Natural killer cell treated with Interleukin-12 subunit alpha and Interleukin-12 subunit beta and Interleukin-15 and Interleukin-18, amount 100 ng/mL, for 72 hours (primary cell): ENCODE measurements around the gene NCBP3. TPM values are rescaled to one million over a fixed set of nuclear protein-coding genes. Genes with fewer than 3 reads are reported as not detected.

Experiments
- ATAC-seq, 2 donors: fragments of 150-1000 bp; cut with Tn5 transposase in 1 of 2; sonication (Bioruptor Pico), chemical (Tn5 transposase) in 1 of 2; 2 replicates each; pipeline ENCODE4 v1.10.0; 2021
- DNase-seq: peaks from one replicate; pipeline ENCODE4 v3.0.0; 2022; ENCODE audit warnings: low spot score
- H3K27ac Mint-ChIP-seq, 2 donors: 1 replicate in 1 of 2; 2 replicates in 1 of 2; pipeline ENCODE4 v1.8.0; 2022; ENCODE audit warnings: mixed read lengths in 2 of 2, mild to moderate bottlenecking in 1 of 2, moderate library complexity in 1 of 2
- H3K27me3 Mint-ChIP-seq, 2 donors: 1 replicate in 1 of 2; 2 replicates in 1 of 2; pipeline ENCODE4 v1.8.0; 2022; ENCODE audit warnings: mixed read lengths in 2 of 2
- H3K36me3 Mint-ChIP-seq: one replicate; pipeline ENCODE4 v1.8.0; 2022; ENCODE audit warnings: mixed read lengths
- H3K4me1 Mint-ChIP-seq, 2 donors: 1 replicate in 1 of 2; 2 replicates in 1 of 2; pipeline ENCODE4 v1.8.0; 2022; ENCODE audit warnings: low read depth in 2 of 2, mixed read lengths in 2 of 2, mild to moderate bottlenecking in 1 of 2
- H3K4me3 Mint-ChIP-seq: one replicate; pipeline ENCODE4 v1.8.0; 2022; ENCODE audit warnings: mixed read lengths
- H3K9me3 Mint-ChIP-seq: 2 replicates; pipeline ENCODE4 v1.8.0; 2022; ENCODE audit warnings: mixed read lengths
- total RNA-seq, 2 donors: library from RNA; stranded (reverse); gene quantifications; one replicate each; pipeline ENCODE4 v1.2.3, GENCODE V29; 2022

The NCBP3 gene
- total RNA-seq, 2 donors from 2014 or later: 52.4 to 71.9 TPM

GRCh38 chr17:3805581-3805980, 40.5 kb downstream of the NCBP3 start:
- Mint-ChIP-seq H3K36me3 (peaks cover 18% of the 10 kb centered on the region), H3K9me3 (no peaks in the 10 kb centered on the region), H3K27me3 (no peaks in the 10 kb centered on the region), H3K27ac (no peak overlapping the region), H3K4me3 (no peak overlapping the region), H3K4me1 (peaks cover 8 to 22% of the 10 kb centered on the region in 2 donors)
- DNase-seq: no peak
- no peak for ATAC-seq

- H3K27me3 Mint-ChIP-seq: no peaks in the 10 kb centered on the region
- DNase-seq (no peak), ATAC-seq (peak; percentile 57 to 94)
- H3K27ac Mint-ChIP-seq: no peak overlapping the region
- H3K36me3 Mint-ChIP-seq: peaks cover 14% of the 10 kb centered on the region
- peaks cover 8 to 20% of the 10 kb centered on the region in 2 donors for H3K4me1 Mint-ChIP-seq
- H3K9me3 Mint-ChIP-seq: no peaks in the 10 kb centered on the region
- no peak overlapping the region for H3K4me3 Mint-ChIP-seq
These were observed 41.5 kb downstream of the NCBP3 start for GRCh38 chr17:3804503-3804931.

- Mint-ChIP-seq H3K4me1 (peaks cover 15 to 25% of the 10 kb centered on the region in 2 donors), H3K27ac (no peak overlapping the region), H3K27me3 (peaks cover 0 to 2% of the 10 kb centered on the region in 2 donors), H3K9me3 (no peaks in the 10 kb centered on the region), H3K4me3 (no peak overlapping the region), H3K36me3 (peaks cover 14% of the 10 kb centered on the region)
- DNase-seq: no peak
- ATAC-seq: no peak
These were observed 42.8 kb downstream of the NCBP3 start for GRCh38 chr17:3803308-3803640.

- Mint-ChIP-seq H3K4me1 (peaks cover 21 to 27% of the 10 kb centered on the region in 2 donors), H3K27me3 (peaks cover 0 to 2% of the 10 kb centered on the region in 2 donors), H3K9me3 (no peaks in the 10 kb centered on the region), H3K27ac (no peak overlapping the region), H3K36me3 (peaks cover 14% of the 10 kb centered on the region), H3K4me3 (no peak overlapping the region)
- no peak for ATAC-seq
- DNase-seq: no peak
These were observed 43.4 kb downstream of the NCBP3 start for GRCh38 chr17:3802461-3803307.

GRCh38 chr17:3801792-3802191, 44.3 kb downstream of the NCBP3 start:
- DNase-seq: no peak
- Mint-ChIP-seq H3K9me3 (no peaks in the 10 kb centered on the region), H3K4me1 (peaks cover 27 to 30% of the 10 kb centered on the region in 2 donors), H3K36me3 (peaks cover 8% of the 10 kb centered on the region), H3K27me3 (peaks cover 0 to 2% of the 10 kb centered on the region in 2 donors), H3K27ac (no peak overlapping the region), H3K4me3 (no peak overlapping the region)
- no peak for ATAC-seq

- peaks cover 8% of the 10 kb centered on the region for H3K36me3 Mint-ChIP-seq
- H3K27ac Mint-ChIP-seq: no peak overlapping the region
- ATAC-seq (no peak), DNase-seq (no peak)
- H3K9me3 Mint-ChIP-seq: no peaks in the 10 kb centered on the region
- H3K27me3 Mint-ChIP-seq: peaks cover 0 to 2% of the 10 kb centered on the region in 2 donors
- H3K4me3 Mint-ChIP-seq: no peak overlapping the region
- peaks cover 32 to 35% of the 10 kb centered on the region in 2 donors for H3K4me1 Mint-ChIP-seq
These were observed 44.7 kb downstream of the NCBP3 start for GRCh38 chr17:3801347-3801746.

GRCh38 chr17:3800362-3801271, 45.4 kb downstream of the NCBP3 start, which contains the start of gene ITGAE:
ITGAE (minus strand) TSS chr17:3801188; CDS start chr17:3801144, 44 bp downstream.
- DNase-seq (no peak), ATAC-seq (no peak)
- H3K27ac Mint-ChIP-seq: no peak within 1 kb of the TSS
- H3K9me3 Mint-ChIP-seq: no peaks in the 10 kb centered on the region
- peaks cover 8% of the 10 kb centered on the region for H3K36me3 Mint-ChIP-seq
- no peak within 1 kb of the TSS for H3K4me3 Mint-ChIP-seq
- H3K27me3 Mint-ChIP-seq: peaks cover 0 to 2% of the 10 kb centered on the region in 2 donors
- peaks cover 39 to 41% of the 10 kb centered on the region in 2 donors for H3K4me1 Mint-ChIP-seq

GRCh38 chr17:3799181-3799945, 46.7 kb downstream of the NCBP3 start:
- Mint-ChIP-seq H3K9me3 (no peaks in the 10 kb centered on the region), H3K4me1 (peaks cover 46 to 52% of the 10 kb centered on the region in 2 donors), H3K36me3 (peaks cover 8% of the 10 kb centered on the region), H3K4me3 (peak overlapping the region; percentile 22), H3K27me3 (peaks cover 0 to 2% of the 10 kb centered on the region in 2 donors), H3K27ac (peak overlapping the region in 1 of 2 donors; percentile 73)
- ATAC-seq (no peak), DNase-seq (no peak)

- peaks cover 8% of the 10 kb centered on the region for H3K36me3 Mint-ChIP-seq
- ATAC-seq: no peak
- H3K9me3 Mint-ChIP-seq: no peaks in the 10 kb centered on the region
- peak overlapping the region; percentile 54 for H3K4me3 Mint-ChIP-seq
- no peak for DNase-seq
- H3K4me1 Mint-ChIP-seq: peaks cover 46 to 51% of the 10 kb centered on the region in 2 donors
- H3K27ac Mint-ChIP-seq: peak overlapping the region; percentile 37 to 73
- peaks cover 0 to 2% of the 10 kb centered on the region in 2 donors for H3K27me3 Mint-ChIP-seq
These were observed 47.5 kb downstream of the NCBP3 start for GRCh38 chr17:3798273-3799180.

- peak; percentile 42 to 50 for ATAC-seq
- Mint-ChIP-seq H3K4me3 (peak overlapping the region; percentile 72), H3K4me1 (peaks cover 44 to 57% of the 10 kb centered on the region in 2 donors), H3K9me3 (no peaks in the 10 kb centered on the region), H3K27me3 (peaks cover 0 to 2% of the 10 kb centered on the region in 2 donors), H3K36me3 (no peaks in the 10 kb centered on the region), H3K27ac (peak overlapping the region; percentile 72 to 77)
- no peak for DNase-seq
These were observed 49.2 kb downstream of the NCBP3 start for GRCh38 chr17:3796822-3797170.

GRCh38 chr17:3796110-3796821, 49.8 kb downstream of the NCBP3 start:
- Mint-ChIP-seq H3K9me3 (no peaks in the 10 kb centered on the region), H3K4me1 (peaks cover 49 to 63% of the 10 kb centered on the region in 2 donors), H3K27me3 (peaks cover 0 to 2% of the 10 kb centered on the region in 2 donors), H3K4me3 (peak overlapping the region; percentile 72), H3K27ac (peak overlapping the region; percentile 72 to 77), H3K36me3 (no peaks in the 10 kb centered on the region)
- DNase-seq (peak; percentile 90), ATAC-seq (peak; percentile 93 to 94)
